Measurements from ENCODE around the gene DHX34. TPM values are rescaled to one million over a fixed set of nuclear protein-coding genes. Genes with fewer than 3 reads are reported as not detected.
"Not testable (repeated sequence)": the region's sequence is repeated elsewhere in the genome, so short reads cannot be mapped to it uniquely, and the experiment has no call there.

DHX34 gene
- total and polyA plus RNA-seq, 2 experiments from 2014 or later, result 7.7 to 11.0 TPM

- H3K4me2 ChIP-seq (ENCODE audit: unreplicated experiment), result no peak overlapping the region
- TF ChIP-seq EZH2phosphoT487 (IDR thresholded peaks at IDR 0.05; ENCODE audit: insufficient read depth, low read depth), result no peak
- no peak for TF ChIP-seq EZH2 (IDR thresholded peaks at IDR 0.05; ENCODE audit: insufficient read depth, poor library complexity, severe bottlenecking)
- no peak overlapping the region for H3K27ac ChIP-seq
- no peaks in the 10 kb centered on the region for H3K9me2 ChIP-seq (ENCODE audit: insufficient read depth)
- in situ Hi-C loops (cut with MboI), result no loop called here
- H2AFZ ChIP-seq, result no peak overlapping the region
- no peaks in the 10 kb centered on the region for H3K4me1 ChIP-seq (ENCODE audit: insufficient read depth)
- H3K9me3 ChIP-seq (ENCODE audit: low read depth), result no peaks in the 10 kb centered on the region
- H4K20me1 ChIP-seq (ENCODE audit: insufficient read depth), result no peaks in the 10 kb centered on the region
- DNase-seq, result peak; percentile 30
- 90 to 92% methylated on average over 13 of the region's 13 CpGs for WGBS, 2 experiments (ENCODE audit: low coverage in 1 of 2, low lambda C conversion rate in 2 of 2, missing lambda C conversion rate in 2 of 2)
- H3K79me2 ChIP-seq (ENCODE audit: insufficient read depth), result no peaks in the 10 kb centered on the region
- no peak overlapping the region for H3K4me3 ChIP-seq
- no peaks in the 10 kb centered on the region for H3F3A ChIP-seq (ENCODE audit: insufficient read depth)
- H3K9ac ChIP-seq, result no peak overlapping the region
- no peaks in the 10 kb centered on the region for H3K27me3 ChIP-seq (replicated peaks; ENCODE audit: insufficient read depth)
- H3K36me3 ChIP-seq (ENCODE audit: low read depth), result no peaks in the 10 kb centered on the region; the same call in 1 of the 2 replicates
Observed at GRCh38 chr19:47363758-47364531, 14.8 kb downstream of the DHX34 start.

GRCh38 chr19:47365455-47365854 lies 16.3 kb downstream of the DHX34 start:
- in situ Hi-C loops (cut with MboI); H3K9me2 ChIP-seq (ENCODE audit: insufficient read depth); H3F3A ChIP-seq (ENCODE audit: insufficient read depth); H3K4me2 ChIP-seq (ENCODE audit: unreplicated experiment); H3K9me3 ChIP-seq (ENCODE audit: low read depth); H3K79me2 ChIP-seq (ENCODE audit: insufficient read depth); H3K4me3 ChIP-seq; H2AFZ ChIP-seq; H3K27me3 ChIP-seq (replicated peaks; ENCODE audit: insufficient read depth); DNase-seq; H4K20me1 ChIP-seq (ENCODE audit: insufficient read depth); H3K36me3 ChIP-seq (ENCODE audit: low read depth); H3K9ac ChIP-seq; H3K4me1 ChIP-seq (ENCODE audit: insufficient read depth); H3K27ac ChIP-seq: not testable (repeated sequence)
- 97% methylated on average over 10 of the region's 10 CpGs for WGBS, 2 experiments (ENCODE audit: low coverage in 1 of 2, low lambda C conversion rate in 2 of 2, missing lambda C conversion rate in 2 of 2)

GRCh38 chr19:47370045-47370611 lies 21.0 kb downstream of the DHX34 start:
- no peak overlapping the region for H2AFZ ChIP-seq
- no peak overlapping the region for H3K4me3 ChIP-seq
- H3K79me2 ChIP-seq (ENCODE audit: insufficient read depth), result no peaks in the 10 kb centered on the region
- in situ Hi-C loops (cut with MboI), result no loop called here
- DNase-seq, result peak; percentile 85
- peak overlapping the region; percentile 39 for H3K27ac ChIP-seq
- peaks cover 11% of the 10 kb centered on the region for H3K4me1 ChIP-seq (ENCODE audit: insufficient read depth)
- no peaks in the 10 kb centered on the region for H3K9me2 ChIP-seq (ENCODE audit: insufficient read depth)
- no peaks in the 10 kb centered on the region for H4K20me1 ChIP-seq (ENCODE audit: insufficient read depth)
- peaks cover 8% of the 10 kb centered on the region; the same call in 1 of the 2 replicates for H3F3A ChIP-seq (ENCODE audit: insufficient read depth)
- TF ChIP-seq EZH2 (IDR thresholded peaks at IDR 0.05; ENCODE audit: insufficient read depth, poor library complexity, severe bottlenecking) (no peak), EZH2phosphoT487 (IDR thresholded peaks at IDR 0.05; ENCODE audit: insufficient read depth, low read depth) (no peak)
- no peak overlapping the region for H3K4me2 ChIP-seq (ENCODE audit: unreplicated experiment)
- peak overlapping the region; percentile 27; the same call in 1 of the 2 replicates for H3K9ac ChIP-seq
- no peaks in the 10 kb centered on the region for H3K27me3 ChIP-seq (replicated peaks; ENCODE audit: insufficient read depth)
- H3K9me3 ChIP-seq (ENCODE audit: low read depth), result no peaks in the 10 kb centered on the region
- 51% methylated on average over 10 of the region's 10 CpGs for WGBS, 2 experiments (ENCODE audit: low coverage in 1 of 2, low lambda C conversion rate in 2 of 2, missing lambda C conversion rate in 2 of 2)
- H3K36me3 ChIP-seq (ENCODE audit: low read depth), result no peaks in the 10 kb centered on the region; the same call in 1 of the 2 replicates

GRCh38 chr19:47371261-47371660 lies 22.1 kb downstream of the DHX34 start:
- Histone ChIP-seq H3K9me3 (ENCODE audit: low read depth) (no peaks in the 10 kb centered on the region), H3K9ac (no peak overlapping the region), H2AFZ (no peak overlapping the region), H3K36me3 (ENCODE audit: low read depth) (no peaks in the 10 kb centered on the region; the same call in 1 of the 2 replicates), H3F3A (ENCODE audit: insufficient read depth) (peaks cover 8% of the 10 kb centered on the region; the same call in 1 of the 2 replicates), H3K27me3 (replicated peaks; ENCODE audit: insufficient read depth) (no peaks in the 10 kb centered on the region), H3K4me2 (ENCODE audit: unreplicated experiment) (no peak overlapping the region), H3K4me1 (ENCODE audit: insufficient read depth) (peaks cover 11% of the 10 kb centered on the region), H3K4me3 (no peak overlapping the region), H3K79me2 (ENCODE audit: insufficient read depth) (no peaks in the 10 kb centered on the region), H3K9me2 (ENCODE audit: insufficient read depth) (no peaks in the 10 kb centered on the region), H3K27ac (no peak overlapping the region), H4K20me1 (ENCODE audit: insufficient read depth) (no peaks in the 10 kb centered on the region)
- 91 to 92% methylated on average over 9 of the region's 9 CpGs for WGBS, 2 experiments (ENCODE audit: low coverage in 1 of 2, low lambda C conversion rate in 2 of 2, missing lambda C conversion rate in 2 of 2)
- DNase-seq, result no peak
- in situ Hi-C loops (cut with MboI), result no loop called here
- TF ChIP-seq EZH2 (IDR thresholded peaks at IDR 0.05; ENCODE audit: insufficient read depth, poor library complexity, severe bottlenecking), result no peak
- no peak for TF ChIP-seq EZH2phosphoT487 (IDR thresholded peaks at IDR 0.05; ENCODE audit: insufficient read depth, low read depth)
